Tibial nerve (tissue), 4 donors: ENCODE results near the gene FXYD3.

Experiments
- CTCF ChIP-seq, 5 experiments: fragments of 200-600 bp in 3 of 5; fragments of 450-650 bp in 2 of 5; sonication (generic) in 3 of 5; IDR thresholded peaks; one replicate each; pipeline ENCODE4 v1.5.1; 2016 to 2019; ENCODE audit warnings: antibody characterized with exemption in 5 of 5, mild to moderate bottlenecking in 3 of 5, moderate library complexity in 2 of 5
- EP300 ChIP-seq, 2 donors: sonication (generic); formaldehyde crosslinking; IDR thresholded peaks; one replicate each; pipeline ENCODE4 v1.6.1; 2017; ENCODE audit warnings: antibody characterized with exemption in 2 of 2, mild to moderate bottlenecking in 1 of 2

- TF ChIP-seq CTCF (IDR thresholded peaks at IDR 0.05), result no peak
- no peak for TF ChIP-seq EP300 (IDR thresholded peaks at IDR 0.05)
These were observed 46.5 kb upstream of the FXYD3 start for GRCh38 chr19:35068941-35069634.
